Measurements from ENCODE around the gene ARHGAP6.

ARHGAP6 gene

DNA sequence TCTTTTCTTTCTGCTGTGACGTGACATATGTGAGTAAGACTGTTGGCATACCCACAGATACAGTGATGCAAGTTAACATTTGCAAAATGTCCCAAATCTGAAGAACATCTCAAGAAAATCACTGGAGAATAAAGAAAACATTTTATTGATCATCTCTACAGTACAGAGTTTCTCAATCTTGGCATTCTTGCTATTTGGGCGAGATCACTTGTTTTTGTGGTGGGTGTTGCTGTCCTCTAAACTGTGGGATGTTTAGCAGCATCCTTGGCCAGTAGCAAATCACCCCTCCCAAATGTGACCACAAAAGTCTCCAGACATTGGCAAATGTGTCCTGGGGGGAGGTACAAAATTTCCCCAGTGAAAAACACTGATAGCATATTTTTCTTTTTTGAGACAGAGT is 343.7 kb downstream of the ARHGAP6 start:
- Histone ChIP-seq H3K27me3 (peaks cover 72% of the 10 kb centered on the region), H3K9me3 (peaks cover 13% of the 10 kb centered on the region), H3K9ac (no peak overlapping the region), H3K4me2 (no peak overlapping the region), H3K36me3 (no peaks in the 10 kb centered on the region), H3K4me1 (no peaks in the 10 kb centered on the region), H4K20me1 (no peaks in the 10 kb centered on the region), H3K27ac (no peak overlapping the region), H3K4me3 (no peak overlapping the region)
- no peak for TF ChIP-seq Cebpa-rat (IDR thresholded peaks at IDR 0.05)

DNA sequence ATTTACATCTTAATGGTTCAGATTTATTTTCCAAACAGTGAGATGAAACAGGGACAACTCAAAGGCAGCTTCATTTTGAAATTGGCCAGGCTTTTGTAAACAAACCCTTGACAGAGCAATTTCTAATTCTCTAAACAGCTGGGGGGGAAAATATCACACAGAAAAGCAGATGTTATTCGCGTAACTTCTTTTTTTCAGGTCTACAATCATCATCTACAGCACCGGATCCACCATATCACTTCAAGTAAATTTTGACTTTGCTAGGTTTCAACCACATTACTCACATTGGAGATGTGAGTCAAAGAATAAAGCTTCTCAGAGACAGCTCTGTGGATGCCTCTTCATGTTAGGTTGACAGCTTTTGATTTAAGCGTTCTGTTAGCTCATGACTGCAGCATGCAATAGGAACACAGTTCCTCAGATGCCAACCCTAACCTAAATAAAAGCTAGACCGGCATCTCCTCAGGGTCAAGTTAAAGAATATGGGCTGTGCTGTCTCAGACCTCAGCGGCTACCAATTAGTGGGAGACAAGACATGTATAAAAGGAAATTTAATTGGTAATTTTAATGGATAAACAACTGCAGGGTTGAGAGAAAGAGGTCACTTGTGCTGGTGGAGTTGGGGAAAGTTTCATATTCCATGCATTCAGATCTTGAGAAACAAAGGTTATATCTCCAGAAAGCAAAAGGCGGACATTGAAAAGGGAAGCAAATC is 345.8 kb downstream of the ARHGAP6 start:
- no peak for TF ChIP-seq Cebpa-rat (IDR thresholded peaks at IDR 0.05)
- Histone ChIP-seq H3K4me2 (no peak overlapping the region), H3K27ac (no peak overlapping the region), H3K4me1 (no peaks in the 10 kb centered on the region), H3K27me3 (peaks cover 75% of the 10 kb centered on the region), H3K36me3 (no peaks in the 10 kb centered on the region), H3K4me3 (no peak overlapping the region), H3K9me3 (peaks cover 13% of the 10 kb centered on the region), H4K20me1 (no peaks in the 10 kb centered on the region), H3K9ac (no peak overlapping the region)

DNA sequence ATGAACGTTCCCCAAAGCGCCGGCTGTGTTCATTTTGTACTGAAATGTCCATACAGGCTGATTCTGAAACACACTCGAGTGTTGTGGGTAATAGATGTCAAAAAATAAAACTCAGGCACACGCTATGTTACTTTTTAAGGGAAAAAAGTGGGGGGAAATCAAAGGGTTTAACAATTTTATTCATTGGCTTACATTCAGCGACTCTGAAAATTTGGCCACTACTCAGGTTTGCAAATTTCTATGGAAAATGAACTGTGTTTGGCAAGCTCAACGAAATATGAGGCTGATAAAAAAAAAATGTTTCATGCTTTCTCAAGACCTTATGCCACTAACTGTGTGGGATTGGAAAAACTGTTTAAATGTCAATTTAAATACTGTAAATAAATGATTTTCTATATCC is 354.0 kb downstream of the ARHGAP6 start:
- H4K20me1 ChIP-seq = no peaks in the 10 kb centered on the region; the same call in 1 of the 2 replicates
- no peaks in the 10 kb centered on the region for H3K4me1 ChIP-seq
- no peaks in the 10 kb centered on the region for H3K36me3 ChIP-seq
- no peak overlapping the region for H3K4me3 ChIP-seq
- TF ChIP-seq Cebpa-rat (IDR thresholded peaks at IDR 0.05) = no peak
- no peaks in the 10 kb centered on the region for H3K9me3 ChIP-seq
- no peak overlapping the region for H3K4me2 ChIP-seq
- H3K27me3 ChIP-seq = peaks cover 93% of the 10 kb centered on the region
- no peak overlapping the region for H3K27ac ChIP-seq
- H3K9ac ChIP-seq = no peak overlapping the region

DNA sequence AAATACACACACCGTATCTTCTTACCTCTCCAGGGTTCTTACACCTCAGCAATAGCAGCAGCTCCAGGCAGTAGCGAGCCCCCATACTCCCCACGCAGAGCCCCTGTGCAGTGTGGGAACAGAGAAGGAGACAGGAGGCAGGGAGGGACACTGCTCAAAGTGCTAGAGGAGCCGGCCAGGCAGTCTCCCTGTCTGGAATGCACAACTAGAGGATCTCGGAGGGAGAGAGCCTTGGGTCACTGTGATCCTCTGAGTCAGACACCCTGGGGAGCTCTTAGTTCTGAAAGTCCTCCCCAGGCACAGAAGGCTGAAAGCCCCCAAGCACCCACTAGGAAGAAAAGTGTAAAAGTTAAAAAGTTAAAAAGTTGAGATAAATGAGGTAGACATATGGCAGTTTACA is 356.5 kb downstream of the ARHGAP6 start:
- H3K4me1 ChIP-seq = no peaks in the 10 kb centered on the region
- no peaks in the 10 kb centered on the region for H3K36me3 ChIP-seq
- H3K27me3 ChIP-seq = peaks cover 96% of the 10 kb centered on the region
- H4K20me1 ChIP-seq = no peaks in the 10 kb centered on the region; the same call in 1 of the 2 replicates
- H3K9me3 ChIP-seq = no peaks in the 10 kb centered on the region
- no peak overlapping the region for H3K27ac ChIP-seq
- H3K4me3 ChIP-seq = no peak overlapping the region
- H3K4me2 ChIP-seq = no peak overlapping the region
- TF ChIP-seq Cebpa-rat (IDR thresholded peaks at IDR 0.05) = no peak
- H3K9ac ChIP-seq = no peak overlapping the region

DNA sequence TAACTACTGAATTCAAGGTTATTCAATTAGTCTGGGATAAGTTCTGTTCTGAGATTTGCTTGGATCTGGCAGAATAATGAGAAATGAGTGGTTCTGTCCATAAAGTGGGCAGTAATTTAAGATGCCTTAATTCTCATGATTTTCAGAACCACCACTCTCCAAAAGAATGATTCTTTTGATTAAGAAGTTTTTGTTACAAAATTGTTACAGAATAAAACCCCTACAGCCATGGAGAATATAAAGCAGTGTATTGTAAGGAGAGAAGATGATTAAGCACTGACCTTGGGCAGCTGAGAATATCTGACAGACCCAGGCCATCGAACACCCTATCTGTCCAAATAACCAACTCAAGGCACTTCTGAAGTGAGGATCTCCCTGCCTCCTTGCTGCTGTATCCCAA is 360.1 kb downstream of the ARHGAP6 start:
- Histone ChIP-seq H3K9ac (no peak overlapping the region), H3K4me1 (no peaks in the 10 kb centered on the region), H4K20me1 (no peaks in the 10 kb centered on the region; the same call in 1 of the 2 replicates), H3K4me2 (no peak overlapping the region), H3K4me3 (no peak overlapping the region), H3K36me3 (no peaks in the 10 kb centered on the region), H3K9me3 (no peaks in the 10 kb centered on the region), H3K27ac (no peak overlapping the region), H3K27me3 (peaks cover 98% of the 10 kb centered on the region)
- no peak for TF ChIP-seq Cebpa-rat (IDR thresholded peaks at IDR 0.05)

DNA sequence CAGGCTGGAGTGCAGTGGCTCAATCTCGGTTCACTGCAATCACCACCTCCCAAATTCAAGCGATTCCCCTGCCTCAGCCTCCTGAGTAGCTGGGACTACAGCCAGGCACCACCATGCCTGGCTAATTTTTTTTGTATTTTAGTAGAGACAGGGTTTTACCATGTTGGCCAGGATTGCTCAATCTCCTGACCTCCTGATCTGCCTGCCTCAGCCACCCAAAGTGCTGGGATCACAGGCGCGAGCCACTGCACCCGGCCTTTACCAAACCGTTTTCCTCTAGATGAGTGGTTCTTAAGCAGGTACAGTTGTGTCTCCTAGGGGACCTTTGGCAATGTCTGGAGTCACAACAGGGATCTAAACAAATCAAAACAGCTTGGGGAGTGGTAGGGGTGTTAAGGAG is 360.9 kb downstream of the ARHGAP6 start:
- Histone ChIP-seq H3K4me2 (no peak overlapping the region), H3K36me3 (no peaks in the 10 kb centered on the region), H3K27me3 (peaks cover 98% of the 10 kb centered on the region), H3K27ac (no peak overlapping the region), H4K20me1 (no peaks in the 10 kb centered on the region; the same call in 1 of the 2 replicates), H3K4me1 (no peaks in the 10 kb centered on the region), H3K9me3 (no peaks in the 10 kb centered on the region), H3K4me3 (no peak overlapping the region), H3K9ac (no peak overlapping the region)
- TF ChIP-seq Cebpa-rat (IDR thresholded peaks at IDR 0.05) = no peak

DNA sequence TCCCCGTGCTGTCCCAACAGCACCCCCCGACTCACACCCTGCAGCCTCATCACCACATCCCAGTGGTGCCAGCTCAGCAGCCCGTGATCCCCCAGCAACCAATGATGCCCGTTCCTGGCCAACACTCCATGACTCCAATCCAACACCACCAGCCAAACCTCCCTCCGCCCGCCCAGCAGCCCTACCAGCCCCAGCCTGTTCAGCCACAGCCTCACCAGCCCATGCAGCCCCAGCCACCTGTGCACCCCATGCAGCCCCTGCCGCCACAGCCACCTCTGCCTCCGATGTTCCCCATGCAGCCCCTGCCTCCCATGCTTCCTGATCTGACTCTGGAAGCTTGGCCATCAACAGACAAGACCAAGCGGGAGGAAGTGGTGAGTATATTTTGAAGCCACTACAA is 367.1 kb downstream of the ARHGAP6 start:
- no peak overlapping the region for H3K4me2 ChIP-seq
- no peak overlapping the region for H3K4me3 ChIP-seq
- TF ChIP-seq Cebpa-rat (IDR thresholded peaks at IDR 0.05) = no peak

DNA sequence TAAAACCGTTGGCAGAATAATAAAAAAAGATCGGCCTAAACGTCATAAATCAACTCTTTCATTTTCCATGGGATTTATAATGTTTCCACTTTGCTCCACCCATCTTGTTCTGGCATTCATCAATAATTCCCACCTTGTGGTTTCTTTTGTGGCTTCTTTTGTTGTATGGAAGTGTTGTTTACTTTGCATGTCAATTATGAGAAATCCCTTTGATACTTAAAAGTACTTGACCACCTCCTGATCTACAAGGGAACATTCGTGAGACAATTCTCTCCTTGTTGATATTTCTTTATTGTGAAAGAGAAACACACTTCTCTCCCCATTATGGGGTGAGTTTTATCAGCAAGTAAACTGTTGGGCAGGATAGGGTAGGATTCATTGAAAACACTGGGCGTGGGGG is 369.7 kb downstream of the ARHGAP6 start:
- Histone ChIP-seq H3K27ac (no peak overlapping the region), H3K4me2 (no peak overlapping the region), H3K36me3 (no peaks in the 10 kb centered on the region), H4K20me1 (no peaks in the 10 kb centered on the region; the same call in 1 of the 2 replicates), H3K4me1 (no peaks in the 10 kb centered on the region), H3K9ac (no peak overlapping the region), H3K4me3 (no peak overlapping the region), H3K27me3 (peaks cover 94% of the 10 kb centered on the region), H3K9me3 (no peaks in the 10 kb centered on the region)
- no peak for TF ChIP-seq Cebpa-rat (IDR thresholded peaks at IDR 0.05)

More for the DNA sequence above, 367.1 kb downstream of the ARHGAP6 start:
- Histone ChIP-seq H3K36me3 (no peaks in the 10 kb centered on the region), H3K4me1 (no peaks in the 10 kb centered on the region), H3K9me3 (no peaks in the 10 kb centered on the region), H3K27me3 (peaks cover 98% of the 10 kb centered on the region), H3K9ac (no peak overlapping the region), H3K27ac (no peak overlapping the region), H4K20me1 (no peaks in the 10 kb centered on the region; the same call in 1 of the 2 replicates)

DNA sequence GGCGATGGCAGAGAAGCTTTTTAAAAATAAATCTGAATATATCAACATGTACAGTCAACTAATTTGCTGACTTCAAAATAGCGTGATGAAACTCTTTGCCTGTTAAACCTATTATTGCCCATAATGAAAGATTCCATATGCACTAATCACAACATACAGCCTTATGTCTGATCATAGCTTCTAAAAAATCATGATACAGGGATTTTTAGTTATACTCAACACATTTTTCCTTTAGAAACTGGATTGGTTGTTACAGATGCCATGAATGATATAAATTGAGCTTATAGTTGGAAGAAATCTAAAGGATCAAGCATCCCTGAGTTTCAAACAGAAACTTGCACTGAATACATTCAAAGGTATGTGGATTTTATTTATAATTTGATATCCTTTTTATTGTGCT is 372.6 kb downstream of the ARHGAP6 start, which contains the start of gene AMELX:
Gene AMELX, plus strand, starts transcription at position 301 of the 400 bp plus-strand sequence. CDS start 1,376 bp downstream, outside the sequence.
- Histone ChIP-seq H3K4me2 (no peak within 1 kb of the TSS), H3K9ac (no peak within 1 kb of the TSS)

DNA sequence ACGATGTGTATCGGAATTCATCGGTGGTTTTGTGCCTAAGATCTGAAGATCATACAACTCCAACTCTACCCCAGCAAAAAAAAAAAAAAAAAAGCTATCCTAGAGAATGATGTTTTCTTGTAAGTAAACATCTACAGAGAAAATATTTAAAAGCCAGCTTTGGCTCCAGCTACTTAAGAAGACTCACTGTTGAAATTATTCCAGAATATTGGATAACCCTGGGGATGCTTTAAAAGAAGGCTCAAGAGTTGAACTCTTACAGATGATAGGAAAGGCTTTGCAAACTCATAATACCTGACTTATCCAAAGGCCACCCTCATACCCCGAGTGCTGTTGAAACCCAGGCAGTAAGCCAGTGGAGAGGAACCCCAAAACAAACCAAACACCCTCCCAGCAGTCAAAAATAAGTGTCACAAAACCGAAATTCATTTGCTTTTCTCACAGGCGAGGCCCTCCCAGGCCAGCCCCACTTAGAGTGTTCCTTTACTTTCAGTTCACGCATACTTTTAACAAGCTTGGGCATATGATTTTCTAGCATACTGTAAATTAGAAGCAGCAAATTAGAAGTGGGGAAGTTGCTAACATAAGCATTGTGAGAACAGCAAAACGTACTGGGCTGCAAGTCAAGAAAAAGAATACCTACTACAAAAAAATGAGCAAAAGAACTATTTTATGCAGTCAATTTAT is 375.2 kb downstream of the ARHGAP6 start:
- TF ChIP-seq Cebpa-rat (IDR thresholded peaks at IDR 0.05) = no peak
- Histone ChIP-seq H3K9ac (no peak overlapping the region), H3K4me2 (no peak overlapping the region), H3K9me3 (no peaks in the 10 kb centered on the region), H3K27me3 (peaks cover 94% of the 10 kb centered on the region), H4K20me1 (no peaks in the 10 kb centered on the region), H3K36me3 (no peaks in the 10 kb centered on the region), H3K4me1 (no peaks in the 10 kb centered on the region), H3K4me3 (no peak overlapping the region), H3K27ac (no peak overlapping the region)

More for the DNA sequence above, 372.6 kb downstream of the ARHGAP6 start, which contains the start of gene AMELX:
- Histone ChIP-seq H3K36me3 (no peaks in the 10 kb centered on the region), H3K4me1 (no peaks in the 10 kb centered on the region), H3K27ac (no peak within 1 kb of the TSS), H3K9me3 (no peaks in the 10 kb centered on the region), H3K27me3 (peaks cover 94% of the 10 kb centered on the region), H4K20me1 (no peaks in the 10 kb centered on the region; the same call in 1 of the 2 replicates), H3K4me3 (no peak within 1 kb of the TSS)
- TF ChIP-seq Cebpa-rat (IDR thresholded peaks at IDR 0.05) = no peak

Data from BLaER1 (cell line).